ENCODE data around the gene IRAK1.
A peak's percentile ranks its signal among the peaks of the same experiment; 100 is the strongest.

Gene IRAK1

DNA sequence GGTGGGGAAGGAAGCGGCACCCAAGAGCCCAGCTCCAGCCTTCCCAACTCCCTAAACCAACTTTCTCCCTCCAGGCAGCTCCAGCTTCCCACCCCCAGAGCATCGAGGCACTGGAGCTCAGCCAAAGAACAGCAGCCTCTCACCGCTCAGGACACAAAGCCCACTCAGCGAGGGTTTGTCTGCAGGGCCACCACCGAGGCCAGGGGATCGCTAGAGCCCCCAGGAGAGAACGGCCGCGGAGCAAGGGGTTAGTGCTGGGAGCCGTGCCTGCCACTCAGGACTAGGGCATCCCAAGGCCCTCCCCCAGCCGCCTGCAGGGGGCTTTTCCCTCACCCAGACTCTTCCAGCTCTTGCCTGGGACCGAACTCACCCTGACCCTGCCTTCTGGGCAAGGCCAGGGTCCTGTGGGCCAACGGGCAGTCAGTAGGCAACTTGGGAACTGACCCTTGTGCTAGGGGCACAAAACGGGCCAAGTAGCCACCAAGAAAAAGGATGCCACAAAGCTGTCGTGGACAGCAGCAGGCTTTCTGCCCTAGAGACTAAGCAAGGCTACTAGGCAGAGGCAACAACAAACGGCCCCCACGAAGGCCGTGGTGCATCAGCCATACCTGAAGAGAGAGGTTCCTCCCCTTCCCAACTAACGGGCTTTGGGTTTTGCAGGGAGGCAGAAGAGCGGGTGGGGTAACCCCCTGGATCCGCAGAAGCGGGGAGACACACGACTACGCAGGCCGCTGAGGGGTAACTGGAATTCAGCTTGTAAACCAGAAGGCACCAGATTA is 50.4 kb downstream of the IRAK1 start:
- H3K36me3 ChIP-seq (ENCODE audit: insufficient read depth, low read length): no peaks in the 10 kb centered on the region
- peak overlapping the region; percentile 99 for H3K27ac ChIP-seq (ENCODE audit: low read depth, low read length)
- H3K4me1 ChIP-seq (ENCODE audit: control insufficient read depth, insufficient read depth, low read length, unreplicated experiment): peaks cover 28% of the 10 kb centered on the region
- peak overlapping the region; percentile 87 for H3K4me3 ChIP-seq (ENCODE audit: low read depth, low read length)
- H3K27me3 ChIP-seq (ENCODE audit: insufficient read depth, low read length): no peaks in the 10 kb centered on the region
- peaks cover 64% of the 10 kb centered on the region for H3K79me2 ChIP-seq (ENCODE audit: control insufficient read depth, insufficient read depth, low read length, unreplicated experiment)
- no peak overlapping the region for H2AFZ ChIP-seq (ENCODE audit: low read length, unreplicated experiment)

- H3K4me1 ChIP-seq (ENCODE audit: control insufficient read depth, insufficient read depth, low read length, unreplicated experiment): peaks cover 22% of the 10 kb centered on the region
- H2AFZ ChIP-seq (ENCODE audit: low read length, unreplicated experiment): no peak overlapping the region
- H3K27me3 ChIP-seq (ENCODE audit: insufficient read depth, low read length): no peaks in the 10 kb centered on the region
- no peak overlapping the region for H3K27ac ChIP-seq (ENCODE audit: low read depth, low read length)
- H3K36me3 ChIP-seq (ENCODE audit: insufficient read depth, low read length): no peaks in the 10 kb centered on the region
- peak overlapping the region; percentile 87 for H3K4me3 ChIP-seq (ENCODE audit: low read depth, low read length)
- H3K79me2 ChIP-seq (ENCODE audit: control insufficient read depth, insufficient read depth, low read length, unreplicated experiment): peaks cover 64% of the 10 kb centered on the region
These were observed 51.0 kb downstream of the IRAK1 start for GRCh38 chrX:153968754-153969124.

DNA sequence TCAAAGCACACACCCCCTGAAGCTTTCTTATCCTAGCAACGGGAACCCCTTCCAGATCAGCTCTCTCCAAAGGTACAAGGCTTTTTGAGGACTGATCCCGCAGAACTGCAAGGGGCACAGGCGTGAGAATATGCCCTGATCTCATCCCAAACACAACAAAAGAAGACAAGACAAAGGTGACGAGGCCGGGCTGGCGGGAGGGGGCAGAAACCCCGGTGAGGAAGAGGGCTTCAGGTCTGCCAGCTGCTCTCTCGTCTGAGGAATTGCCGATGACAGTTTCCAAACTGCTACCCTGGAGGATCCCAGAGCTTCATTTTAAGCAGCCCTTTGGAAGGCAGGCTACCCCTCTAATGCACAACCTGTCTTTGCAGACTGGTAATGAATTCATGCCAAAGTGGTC is 51.4 kb downstream of the IRAK1 start:
- no peak overlapping the region for H2AFZ ChIP-seq (ENCODE audit: low read length, unreplicated experiment)
- peak overlapping the region; percentile 87 for H3K4me3 ChIP-seq (ENCODE audit: low read depth, low read length)
- H3K27me3 ChIP-seq (ENCODE audit: insufficient read depth, low read length): no peaks in the 10 kb centered on the region
- no peak overlapping the region for H3K27ac ChIP-seq (ENCODE audit: low read depth, low read length)
- no peaks in the 10 kb centered on the region for H3K36me3 ChIP-seq (ENCODE audit: insufficient read depth, low read length)
- H3K79me2 ChIP-seq (ENCODE audit: control insufficient read depth, insufficient read depth, low read length, unreplicated experiment): peaks cover 63% of the 10 kb centered on the region
- peaks cover 19% of the 10 kb centered on the region for H3K4me1 ChIP-seq (ENCODE audit: control insufficient read depth, insufficient read depth, low read length, unreplicated experiment)

GRCh38 chrX:153967536-153968224 is 52.0 kb downstream of the IRAK1 start:
- Histone ChIP-seq H3K27me3 (ENCODE audit: insufficient read depth, low read length) (no peaks in the 10 kb centered on the region), H3K4me3 (ENCODE audit: low read depth, low read length) (peak overlapping the region; percentile 87), H2AFZ (ENCODE audit: low read length, unreplicated experiment) (no peak overlapping the region), H3K4me1 (ENCODE audit: control insufficient read depth, insufficient read depth, low read length, unreplicated experiment) (peaks cover 19% of the 10 kb centered on the region), H3K36me3 (ENCODE audit: insufficient read depth, low read length) (no peaks in the 10 kb centered on the region), H3K79me2 (ENCODE audit: control insufficient read depth, insufficient read depth, low read length, unreplicated experiment) (peaks cover 63% of the 10 kb centered on the region), H3K27ac (ENCODE audit: low read depth, low read length) (no peak overlapping the region)

- Histone ChIP-seq H3K27me3 (ENCODE audit: insufficient read depth, low read length) (no peaks in the 10 kb centered on the region), H3K4me1 (ENCODE audit: control insufficient read depth, insufficient read depth, low read length, unreplicated experiment) (peaks cover 19% of the 10 kb centered on the region), H3K27ac (ENCODE audit: low read depth, low read length) (no peak overlapping the region), H3K79me2 (ENCODE audit: control insufficient read depth, insufficient read depth, low read length, unreplicated experiment) (peaks cover 63% of the 10 kb centered on the region), H3K4me3 (ENCODE audit: low read depth, low read length) (0 out of 2 replicates have a peak overlapping the region, but pooled peaks have one; percentile 87), H2AFZ (ENCODE audit: low read length, unreplicated experiment) (no peak overlapping the region), H3K36me3 (ENCODE audit: insufficient read depth, low read length) (no peaks in the 10 kb centered on the region)
These were observed 52.7 kb downstream of the IRAK1 start for GRCh38 chrX:153966841-153967535.

- H3K27ac ChIP-seq (ENCODE audit: low read depth, low read length): no peak overlapping the region
- no peak overlapping the region for H2AFZ ChIP-seq (ENCODE audit: low read length, unreplicated experiment)
- no peaks in the 10 kb centered on the region for H3K36me3 ChIP-seq (ENCODE audit: insufficient read depth, low read length)
- H3K27me3 ChIP-seq (ENCODE audit: insufficient read depth, low read length): no peaks in the 10 kb centered on the region
- H3K79me2 ChIP-seq (ENCODE audit: control insufficient read depth, insufficient read depth, low read length, unreplicated experiment): peaks cover 63% of the 10 kb centered on the region
- H3K4me1 ChIP-seq (ENCODE audit: control insufficient read depth, insufficient read depth, low read length, unreplicated experiment): peaks cover 19% of the 10 kb centered on the region
- H3K4me3 ChIP-seq (ENCODE audit: low read depth, low read length): no peak overlapping the region
These were observed 53.4 kb downstream of the IRAK1 start for GRCh38 chrX:153966283-153966688.

GRCh38 chrX:153965406-153965805 is 54.3 kb downstream of the IRAK1 start:
- Histone ChIP-seq H3K27ac (ENCODE audit: low read depth, low read length) (no peak overlapping the region), H3K4me1 (ENCODE audit: control insufficient read depth, insufficient read depth, low read length, unreplicated experiment) (peaks cover 19% of the 10 kb centered on the region), H3K27me3 (ENCODE audit: insufficient read depth, low read length) (no peaks in the 10 kb centered on the region), H3K79me2 (ENCODE audit: control insufficient read depth, insufficient read depth, low read length, unreplicated experiment) (peaks cover 61% of the 10 kb centered on the region), H3K36me3 (ENCODE audit: insufficient read depth, low read length) (no peaks in the 10 kb centered on the region), H2AFZ (ENCODE audit: low read length, unreplicated experiment) (no peak overlapping the region), H3K4me3 (ENCODE audit: low read depth, low read length) (no peak overlapping the region)

DNA sequence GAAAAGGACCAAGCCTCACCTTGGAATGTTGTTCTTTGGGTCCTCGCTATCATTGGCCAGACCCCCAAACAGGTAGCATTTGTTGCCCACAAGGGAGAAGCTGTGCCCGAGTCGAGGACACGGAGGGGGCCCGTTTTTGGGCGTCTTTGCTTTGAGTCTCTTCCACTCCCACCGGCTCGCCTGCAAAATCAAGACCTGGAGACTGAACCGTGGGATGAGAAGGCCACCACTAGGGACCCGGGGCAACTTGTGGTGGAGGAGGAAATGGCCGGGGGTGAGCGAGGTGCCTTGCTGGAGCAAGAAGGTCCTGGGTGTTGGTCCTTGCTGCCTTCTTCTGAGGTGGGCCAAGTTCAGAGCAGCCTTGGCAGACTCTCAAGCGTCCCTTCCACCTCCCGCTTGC is 55.6 kb downstream of the IRAK1 start:
- Histone ChIP-seq H3K79me2 (ENCODE audit: control insufficient read depth, insufficient read depth, low read length, unreplicated experiment) (peaks cover 53% of the 10 kb centered on the region), H3K27ac (ENCODE audit: low read depth, low read length) (no peak overlapping the region), H3K36me3 (ENCODE audit: insufficient read depth, low read length) (no peaks in the 10 kb centered on the region), H3K27me3 (ENCODE audit: insufficient read depth, low read length) (no peaks in the 10 kb centered on the region), H3K4me3 (ENCODE audit: low read depth, low read length) (no peak overlapping the region), H2AFZ (ENCODE audit: low read length, unreplicated experiment) (no peak overlapping the region), H3K4me1 (ENCODE audit: control insufficient read depth, insufficient read depth, low read length, unreplicated experiment) (peaks cover 19% of the 10 kb centered on the region)

DNA sequence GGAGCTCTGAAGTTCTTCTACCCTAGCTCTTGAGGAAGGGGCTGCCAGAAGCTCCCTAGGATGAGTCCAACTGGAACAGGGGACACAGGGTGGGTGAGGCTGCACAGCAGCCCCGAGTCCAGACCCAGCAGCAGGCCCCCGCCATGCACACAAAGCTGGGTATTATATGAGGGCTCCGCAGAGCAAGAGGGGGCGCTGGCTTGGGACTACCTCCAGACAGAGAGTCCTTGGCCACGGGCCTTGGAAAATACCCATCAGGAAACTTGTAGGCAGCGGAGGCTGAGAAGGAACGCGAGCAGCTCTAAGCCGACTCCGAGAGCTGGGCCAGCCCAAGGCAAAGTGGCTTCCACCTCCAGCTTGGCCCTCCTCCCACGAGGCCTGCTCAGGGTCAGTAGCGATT is 56.2 kb downstream of the IRAK1 start:
- Histone ChIP-seq H3K4me1 (ENCODE audit: control insufficient read depth, insufficient read depth, low read length, unreplicated experiment) (peaks cover 18% of the 10 kb centered on the region), H3K27ac (ENCODE audit: low read depth, low read length) (no peak overlapping the region), H3K79me2 (ENCODE audit: control insufficient read depth, insufficient read depth, low read length, unreplicated experiment) (peaks cover 47% of the 10 kb centered on the region), H3K36me3 (ENCODE audit: insufficient read depth, low read length) (no peaks in the 10 kb centered on the region), H2AFZ (ENCODE audit: low read length, unreplicated experiment) (no peak overlapping the region), H3K27me3 (ENCODE audit: insufficient read depth, low read length) (no peaks in the 10 kb centered on the region), H3K4me3 (ENCODE audit: low read depth, low read length) (no peak overlapping the region)

DNA sequence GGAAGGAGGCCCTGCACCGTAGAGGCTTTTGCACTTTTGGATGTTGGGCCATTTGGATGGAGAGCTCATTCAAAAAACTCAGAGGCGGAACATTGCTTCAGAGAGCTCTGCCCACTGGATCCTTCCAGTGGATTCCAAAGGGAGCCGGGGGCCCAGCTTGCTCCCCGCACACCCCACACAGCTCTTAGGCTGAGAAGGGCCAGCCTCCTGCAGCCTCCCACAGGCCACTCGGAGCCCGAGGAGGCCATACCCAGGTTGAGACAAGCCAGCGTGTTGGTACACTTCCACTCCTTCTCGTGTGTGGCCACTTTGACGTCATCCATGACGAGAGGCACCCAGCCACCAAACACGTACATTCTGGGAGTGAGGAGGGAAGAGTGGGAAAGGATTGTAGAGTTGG is 58.4 kb downstream of the IRAK1 start:
- no peak overlapping the region for H3K4me3 ChIP-seq (ENCODE audit: low read depth, low read length)
- peaks cover 25% of the 10 kb centered on the region for H3K79me2 ChIP-seq (ENCODE audit: control insufficient read depth, insufficient read depth, low read length, unreplicated experiment)
- no peaks in the 10 kb centered on the region for H3K36me3 ChIP-seq (ENCODE audit: insufficient read depth, low read length)
- H3K4me1 ChIP-seq (ENCODE audit: control insufficient read depth, insufficient read depth, low read length, unreplicated experiment): no peaks in the 10 kb centered on the region
- H3K27me3 ChIP-seq (ENCODE audit: insufficient read depth, low read length): no peaks in the 10 kb centered on the region
- H3K27ac ChIP-seq (ENCODE audit: low read depth, low read length): no peak overlapping the region
- no peak overlapping the region for H2AFZ ChIP-seq (ENCODE audit: low read length, unreplicated experiment)
